GM21717 (cell line): ENCODE results near the gene CACNA1C.
"Not testable (repeated sequence)": the region's sequence is repeated elsewhere in the genome, so short reads cannot be mapped to it uniquely, and the experiment has no call there.

ENCODE experiments used
- ATAC-seq: cut with Tn5 transposase; IDR thresholded peaks from one replicate; pipeline ENCODE4 v1.9.1; 2021; ENCODE audit warnings: mild to moderate bottlenecking, moderate library complexity; ENCODE audit not compliant: unreplicated experiment

CACNA1C gene

DNA sequence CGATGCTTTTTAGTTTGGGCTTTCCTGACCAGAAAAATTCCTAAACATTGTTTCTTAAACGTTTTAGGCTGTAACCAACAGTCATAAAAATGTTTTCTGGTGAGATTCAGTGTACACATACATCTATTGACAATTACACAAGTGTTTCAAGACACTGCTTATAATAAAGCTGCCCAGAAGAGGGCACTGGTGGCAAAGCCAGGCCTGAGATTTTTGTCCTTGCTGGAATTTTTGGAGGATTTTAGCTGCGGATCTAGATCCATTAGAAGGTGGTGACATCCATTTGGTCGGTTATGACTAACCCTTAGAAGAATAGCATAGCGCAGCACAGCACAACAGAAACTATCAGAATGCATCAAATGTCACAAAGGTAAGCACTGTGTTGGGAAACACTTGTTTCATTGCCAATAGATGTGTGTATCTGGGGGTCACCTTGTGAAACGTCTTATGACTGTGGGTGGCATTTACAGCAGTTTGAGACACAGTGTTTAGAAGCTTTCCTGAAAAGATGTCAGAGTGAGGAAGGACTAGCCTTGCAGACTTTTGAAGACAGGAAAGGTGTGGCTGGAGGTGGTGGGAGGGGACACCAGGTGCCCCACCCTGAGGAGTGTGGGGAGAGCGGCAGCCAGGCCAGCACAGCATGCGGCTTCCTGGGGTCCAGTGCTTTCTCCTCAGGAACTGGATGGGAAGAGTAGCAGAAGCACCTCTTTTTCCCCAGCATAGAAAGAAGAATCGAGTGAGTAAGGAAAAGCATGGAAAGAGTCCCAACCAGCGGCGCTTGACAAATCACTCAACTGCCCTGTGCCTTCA is 687.2 kb downstream of the CACNA1C start:
- ATAC-seq: no peak

GRCh38 chr12:2742037-2742436 is 689.2 kb downstream of the CACNA1C start:
- not testable (repeated sequence) for ATAC-seq

- ATAC-seq: no peak
These were observed 690.7 kb downstream of the CACNA1C start for GRCh38 chr12:2743478-2743877.

- no peak for ATAC-seq
These were observed 692.9 kb downstream of the CACNA1C start for GRCh38 chr12:2745655-2746054.
